ENCODE measurements around the gene TRIM59. TPM values are rescaled to one million over a fixed set of nuclear protein-coding genes. Genes with fewer than 3 reads are reported as not detected.

TRIM59 gene
- total and polyA plus RNA-seq, 10 of the 15 experiments (the other 5 are each of a cell fraction or from before 2014, with no cell fraction given) = 14.4 to 105 (median 33.3) TPM

- no peak for TF ChIP-seq EZH2 (IDR thresholded peaks at IDR 0.05; ENCODE audit: borderline replicate concordance, control insufficient read depth, low read depth, low read length)
- TF ChIP-seq PAX5 (IDR thresholded peaks at IDR 0.05; ENCODE audit: borderline replicate concordance, low read depth, low read length) = no peak
Measured at GRCh38 chr3:160464971-160465370, 15.4 kb upstream of the TRIM59 start (continued).

- DNase-seq (ENCODE audit: low read depth, low spot score) (no peak), FAIRE-seq (no peak), ATAC-seq (no peak)
- ChIA-PET POLR2A (no interaction called here), SMC1A (ENCODE audit: uncharacterized antibody, unreplicated experiment) (interaction anchor here (0.7 to 1.4 kb wide), 2 partner anchors 14 to 55 kb away, joined by 3 to 5 read pairs; no protein-coding TSS in a partner anchor), RAD21 (ENCODE audit: unreplicated experiment) (no interaction called here), CTCF (interaction anchor here (1.0 kb wide), 2 partner anchors 32 to 78 kb away, joined by 3 read pairs; no protein-coding TSS in a partner anchor)
- in situ Hi-C loops (cut with MboI) = no loop called here
- WGBS (ENCODE audit: insufficient coverage, insufficient replicate concordance, low lambda C conversion rate, missing lambda C conversion rate) = 41% methylated on average over 2 of the region's 2 CpGs
- BruUV-seq (replicated peaks) = no TSS peak
- Histone ChIP-seq H3K27ac (ENCODE audit: control insufficient read depth, insufficient read depth) (no peak overlapping the region), H3K4me1 (ENCODE audit: control insufficient read depth, insufficient read depth, low read length) (no peaks in the 10 kb centered on the region), H3K79me2 (ENCODE audit: control insufficient read depth, insufficient read depth, low read length) (no peaks in the 10 kb centered on the region), H3K9me3 (replicated peaks; ENCODE audit: control insufficient read depth, insufficient read depth, low read length) (no peaks in the 10 kb centered on the region; the same call in 2 of the 3 replicates), H3K27me3 (replicated peaks in 1 of 2; ENCODE audit: control insufficient read depth in 2 of 2, insufficient read depth in 2 of 2, low read length in 1 of 2) (no peaks in the 10 kb centered on the region; a peak in 1 of 4 replicates), H3K4me2 (ENCODE audit: control insufficient read depth, insufficient read depth) (no peak overlapping the region), H3K36me3 (ENCODE audit: control insufficient read depth in 2 of 2, insufficient read depth in 2 of 2, low read length in 1 of 2) (no peaks in the 10 kb centered on the region), H4K20me1 (ENCODE audit: control insufficient read depth, insufficient read depth) (no peaks in the 10 kb centered on the region), H3K4me3 (no peak overlapping the region), H2AFZ (ENCODE audit: control insufficient read depth, low read depth, low read length) (no peak overlapping the region), H3K9ac (ENCODE audit: control insufficient read depth, insufficient read depth, low read length) (no peak overlapping the region)
- intact Hi-C loops (cut with micrococcal nuclease; ENCODE audit: unreplicated experiment) = no loop called here
- no peak for TF ChIP-seq SMAD1 (IDR thresholded peaks at IDR 0.05; ENCODE audit: low read depth, partially characterized antibody)
- no peak for TF ChIP-seq MAX (IDR thresholded peaks at IDR 0.05; ENCODE audit: low read depth, low read length)
- TF ChIP-seq RELA (IDR thresholded peaks at IDR 0.05; ENCODE audit: borderline replicate concordance, partially characterized antibody) = no peak
- TF ChIP-seq RBBP5 (conservative IDR thresholded peaks at IDR 0.05) = no peak
- TF ChIP-seq GATAD2B (conservative IDR thresholded peaks at IDR 0.05; ENCODE audit: low read depth) = no peak
- TF ChIP-seq BCLAF1 (IDR thresholded peaks at IDR 0.05) = no peak
- no peak for TF ChIP-seq KDM1A (IDR thresholded peaks at IDR 0.05; ENCODE audit: borderline replicate concordance)
- TF ChIP-seq CBX5 (IDR thresholded peaks at IDR 0.05; ENCODE audit: low read depth) = no peak
- no peak for TF ChIP-seq SREBF1 (IDR thresholded peaks at IDR 0.05; ENCODE audit: low read length)
- no peak for TF ChIP-seq HDAC2 (IDR thresholded peaks at IDR 0.05)
- TF ChIP-seq POLR2AphosphoS2 (IDR thresholded peaks at IDR 0.05; ENCODE audit: low read depth, low read length) = no peak
- no peak for TF ChIP-seq HDAC6 (IDR thresholded peaks at IDR 0.05; ENCODE audit: unreplicated experiment)
- TF ChIP-seq SUZ12 (IDR thresholded peaks at IDR 0.05; ENCODE audit: unreplicated experiment) = no peak
- no peak for TF ChIP-seq USF2 (IDR thresholded peaks at IDR 0.05; ENCODE audit: borderline replicate concordance, low read depth, low read length)
- TF ChIP-seq PKNOX1 (IDR thresholded peaks at IDR 0.05) = no peak
Measured at GRCh38 chr3:160464321-160464720, 14.7 kb upstream of the TRIM59 start.
